CD14-positive monocyte (primary cell): ENCODE data around the gene ISY1. TPM values are rescaled to one million over a fixed set of nuclear protein-coding genes. Genes with fewer than 3 reads are reported as not detected.

Experiments
- DNase-seq, 3 donors: peaks; one replicate each; pipeline ENCODE4 v3.0.0-alpha.2; 2011 to 2022
- H2AFZ ChIP-seq: 2 replicates; pipeline ENCODE4 v1.6.0; 2012; ENCODE audit warnings: mild to moderate bottlenecking, low read depth, low read length, inconsistent platforms; ENCODE audit not compliant: insufficient read depth, poor library complexity, severe bottlenecking
- H3K27ac ChIP-seq, 2 donors: 1 replicate in 1 of 2; 2 replicates in 1 of 2; pipeline ENCODE4 v1.5.1; 2012 to 2013; ENCODE audit warnings: low read length in 2 of 2, control low read depth in 1 of 2, inconsistent platforms in 1 of 2, low read depth in 1 of 2, mild to moderate bottlenecking in 1 of 2
- H3K27me3 ChIP-seq, 2 donors: one replicate each; pipeline versions ENCODE4 v1.6.0 to v1.6.1; 2011 to 2013; ENCODE audit warnings: low read length in 2 of 2; ENCODE audit not compliant: control insufficient read depth in 2 of 2, insufficient read depth in 2 of 2
- H3K36me3 ChIP-seq, 2 donors: replicated peaks in 1 of 2; 1 replicate in 1 of 2; 2 replicates in 1 of 2; pipeline versions ENCODE4 v1.5.1 to v1.6.1; 2012 to 2013; ENCODE audit warnings: low read length in 2 of 2, control low read depth in 1 of 2, inconsistent platforms in 1 of 2, mild to moderate bottlenecking in 1 of 2; ENCODE audit not compliant: insufficient read depth in 2 of 2, control insufficient read depth in 1 of 2
- H3K4me1 ChIP-seq, 2 donors: 1 replicate in 1 of 2; 2 replicates in 1 of 2; pipeline versions ENCODE4 v1.5.1 to v1.6.1; 2012 to 2013; ENCODE audit warnings: low read length in 2 of 2, control low read depth in 1 of 2, inconsistent platforms in 1 of 2, mild to moderate bottlenecking in 1 of 2, moderate library complexity in 1 of 2; ENCODE audit not compliant: insufficient read depth in 2 of 2, control insufficient read depth in 1 of 2
- H3K4me2 ChIP-seq: replicated peaks from 2 replicates; pipeline ENCODE3; 2012; ENCODE audit warnings: low read length, moderate library complexity, mild to moderate bottlenecking; ENCODE audit not compliant: poor library complexity, severe bottlenecking; ENCODE audit errors: extremely low read depth
- H3K4me3 ChIP-seq, 3 experiments: fragments of 200-600 bp in 1 of 3; sonication (generic) in 1 of 3; replicated peaks in 1 of 3; 1 replicate in 2 of 3; 2 replicates in 1 of 3; pipeline ENCODE4 v1.5.1; 2011 to 2013; ENCODE audit warnings: low read length in 3 of 3, mild to moderate bottlenecking in 3 of 3, control low read depth in 2 of 3, low read depth in 2 of 3, inconsistent platforms in 1 of 3, moderate library complexity in 1 of 3
- H3K79me2 ChIP-seq: 2 replicates; pipeline ENCODE4 v1.6.0; 2012; ENCODE audit warnings: mild to moderate bottlenecking, control low read depth, inconsistent platforms, low read length, moderate library complexity; ENCODE audit not compliant: insufficient read depth
- H3K9ac ChIP-seq: 2 replicates; pipeline ENCODE4 v1.6.0; 2017; ENCODE audit warnings: low read length, mild to moderate bottlenecking; ENCODE audit not compliant: insufficient read depth, poor library complexity, severe bottlenecking
- H3K9me3 ChIP-seq, 2 donors: replicated peaks in 1 of 2; 1 replicate in 1 of 2; 2 replicates in 1 of 2; pipeline versions ENCODE4 v1.5.1 to v1.6.1; 2012 to 2013; ENCODE audit warnings: low read length in 2 of 2, control low read depth in 1 of 2; ENCODE audit not compliant: control insufficient read depth in 1 of 2, insufficient read depth in 1 of 2
- H4K20me1 ChIP-seq: 2 replicates; pipeline ENCODE4 v1.6.0; 2012; ENCODE audit warnings: mild to moderate bottlenecking, low read length, control low read depth, moderate library complexity; ENCODE audit not compliant: insufficient read depth
- H3K27ac Mint-ChIP-seq, 7 donors: one replicate each; pipeline ENCODE4 v1.8.0; 2020; ENCODE audit warnings: mild to moderate bottlenecking in 7 of 7, mixed read lengths in 7 of 7, moderate library complexity in 6 of 7, inconsistent platforms in 2 of 7
- H3K27me3 Mint-ChIP-seq, 3 donors: one replicate each; pipeline ENCODE4 v1.8.0; 2021 to 2022; ENCODE audit warnings: low read depth in 3 of 3, mild to moderate bottlenecking in 3 of 3, mixed read lengths in 3 of 3, moderate library complexity in 3 of 3, inconsistent platforms in 1 of 3
- H3K36me3 Mint-ChIP-seq, 2 donors: one replicate each; pipeline ENCODE4 v1.8.0; 2020; ENCODE audit warnings: mixed read lengths in 2 of 2, inconsistent platforms in 1 of 2, mild to moderate bottlenecking in 1 of 2
- H3K4me1 Mint-ChIP-seq: one replicate; pipeline ENCODE4 v1.8.0; 2020; ENCODE audit warnings: mild to moderate bottlenecking, mixed read lengths
- H3K4me3 Mint-ChIP-seq, 2 donors: one replicate each; pipeline ENCODE4 v1.8.0; 2020; ENCODE audit warnings: mild to moderate bottlenecking in 2 of 2, mixed read lengths in 2 of 2, moderate library complexity in 1 of 2
- H3K9me3 Mint-ChIP-seq, 7 donors: one replicate each; pipeline ENCODE4 v1.8.0; 2020 to 2022; ENCODE audit warnings: mixed read lengths in 7 of 7, mild to moderate bottlenecking in 6 of 7, moderate library complexity in 6 of 7, inconsistent platforms in 2 of 7
- CTCF ChIP-seq: fragments of 200-600 bp; IDR thresholded peaks from one replicate; pipeline ENCODE4 v1.8.0; 2022; ENCODE audit warnings: antibody characterized with exemption, mild to moderate bottlenecking
- whole genome bisulfite sequencing: methylation state at CpG from one replicate; pipeline ENCODE4 v1.1.5; 2013; ENCODE audit warnings: missing lambda C conversion rate; ENCODE audit not compliant: insufficient coverage; 5-methylcytosine and 5-hydroxymethylcytosine counted together
- intact Hi-C, 2 donors: fragments of 100-400 bp; cut with micrococcal nuclease; formaldehyde crosslinking; loops; one replicate each; pipeline versions ENCODE4 v1.15.0 to v1.15.1; 2023
- polyA plus RNA-seq, 3 donors: library from polyadenylated mRNA; depleted of rRNA in 1 of 3; unstranded in 2 of 3; stranded (reverse) in 1 of 3; fragments of 300-500 nt in 2 of 3; fragments of >200 nt in 1 of 3; fragmentation: Illumina TruSeq in 2 of 3; gene quantifications; 1 replicate in 2 of 3; 2 replicates in 1 of 3; pipeline ENCODE4 v1.2.3, GENCODE V29; 2012 to 2021

ISY1 gene
- polyA plus RNA-seq, 3 donors: 25.2 to 70.7 (median 67.9) TPM

GRCh38 chr3:129164500-129164899 lies 3.6 kb upstream of the ISY1 start:
- no peak overlapping the region for H3K4me2 ChIP-seq
- peak overlapping the region in 1 of 2 donors; percentile 5 for H3K27ac ChIP-seq
- intact Hi-C loops: no loop called here
- peaks cover 22% of the 10 kb centered on the region for H3K4me1 Mint-ChIP-seq
- H3K27me3 ChIP-seq: no peaks in the 10 kb centered on the region
- no peaks in the 10 kb centered on the region for H3K9me3 ChIP-seq
- peak overlapping the region in 1 of 7 donors; percentile 81 for H3K27ac Mint-ChIP-seq
- no peak overlapping the region for H3K4me3 Mint-ChIP-seq
- no peak overlapping the region for H3K4me3 ChIP-seq
- H3K36me3 ChIP-seq: peaks cover 34 to 37% of the 10 kb centered on the region in 2 donors
- peaks cover 0 to 2% (median 0%) of the 10 kb centered on the region in 3 donors for H3K27me3 Mint-ChIP-seq
- peaks cover 30 to 44% of the 10 kb centered on the region in 2 donors for H3K36me3 Mint-ChIP-seq
- TF ChIP-seq CTCF: no peak
- H3K9ac ChIP-seq: no peak overlapping the region
- 100% methylated on average over 4 of the region's 7 CpGs for WGBS
- no peak for DNase-seq
- H3K79me2 ChIP-seq: peaks cover 35% of the 10 kb centered on the region
- no peak overlapping the region for H2AFZ ChIP-seq
- H4K20me1 ChIP-seq: peaks cover 49% of the 10 kb centered on the region
- peaks cover 26 to 30% of the 10 kb centered on the region in 2 donors for H3K4me1 ChIP-seq
- H3K9me3 Mint-ChIP-seq: no peaks in the 10 kb centered on the region

- Mint-ChIP-seq H3K9me3 (no peaks in the 10 kb centered on the region), H3K4me3 (no peak overlapping the region), H3K27ac (peak overlapping the region in 6 of 7 donors; percentile 98 to 100 (median 100)), H3K36me3 (peaks cover 35 to 39% of the 10 kb centered on the region in 2 donors), H3K27me3 (peaks cover 0 to 2% (median 0%) of the 10 kb centered on the region in 3 donors), H3K4me1 (peaks cover 30% of the 10 kb centered on the region)
- Histone ChIP-seq H2AFZ (no peak overlapping the region), H3K9ac (no peak overlapping the region), H3K9me3 (no peaks in the 10 kb centered on the region), H3K4me1 (peaks cover 30 to 33% of the 10 kb centered on the region in 2 donors), H4K20me1 (peaks cover 33% of the 10 kb centered on the region), H3K27ac (peak overlapping the region in 1 of 2 donors; percentile 96), H3K27me3 (no peaks in the 10 kb centered on the region), H3K4me3 (peak overlapping the region in 1 of 3 experiments; percentile 88), H3K36me3 (peaks cover 30 to 36% of the 10 kb centered on the region in 2 donors), H3K79me2 (peaks cover 44% of the 10 kb centered on the region), H3K4me2 (peak overlapping the region; percentile 98)
- DNase-seq: peak in 1 of 3 donors; percentile 7
- no peak for TF ChIP-seq CTCF
- 94% methylated on average over 2 of the region's 5 CpGs for WGBS
- intact Hi-C loops: loop anchor here (2.0 kb wide), 2 partner anchors 20 to 86 kb away; partner anchors contain the start of genes CNBP (in 1 of the 2) and COPG1 (in 1 of the 2)
Measured at GRCh38 chr3:129162729-129163579, 2.1 kb upstream of the ISY1 start.
